Tibial artery (tissue), 4 donors: ENCODE results near the gene PRSS21.

Source experiments
- DNase-seq, 2 donors: peaks; one replicate each; pipeline ENCODE4 v3.0.0-alpha.2; 2019
- H3K27ac ChIP-seq, 2 donors: fragments of 200-600 bp; sonication (generic) in 1 of 2; 1 replicate in 1 of 2; 2 replicates in 1 of 2; pipeline ENCODE4 v1.5.1; 2018 to 2019; ENCODE audit warnings: mild to moderate bottlenecking in 1 of 2
- H3K27me3 ChIP-seq, 2 donors: fragments of 200-600 bp; sonication (generic) in 1 of 2; one replicate each; pipeline versions ENCODE4 v1.5.1 to v1.6.0; 2016 to 2019
- H3K36me3 ChIP-seq, 3 donors: fragments of 200-600 bp; sonication (generic) in 2 of 3; one replicate each; pipeline ENCODE4 v1.5.1; 2016 to 2019; ENCODE audit warnings: mild to moderate bottlenecking in 2 of 3
- H3K4me1 ChIP-seq, 4 donors: fragments of 200-600 bp; sonication (generic) in 2 of 4; 1 replicate in 3 of 4; 2 replicates in 1 of 4; pipeline ENCODE4 v1.5.1; 2016 to 2019
- H3K4me3 ChIP-seq, 2 donors: fragments of 200-600 bp; sonication (generic) in 1 of 2; 1 replicate in 1 of 2; 2 replicates in 1 of 2; pipeline ENCODE4 v1.5.1; 2018 to 2019; ENCODE audit warnings: mild to moderate bottlenecking in 2 of 2
- H3K9me3 ChIP-seq, 3 donors: fragments of 200-600 bp; sonication (generic) in 1 of 3; one replicate each; pipeline ENCODE4 v1.5.1; 2016 to 2019
- intact Hi-C: fragments of 100-400 bp; cut with DNase I; formaldehyde crosslinking; loops from one replicate; pipeline ENCODE4 v1.15.0; 2023; ENCODE audit warnings: low total_unique reads
- TF ChIP-seq, protein P1 (sequence below), 2 experiments: fragments of 200-600 bp in 1 of 2; fragments of 450-650 bp in 1 of 2; IDR thresholded peaks; one replicate each; pipeline ENCODE4 v1.5.1; 2017 to 2019; ENCODE audit warnings: antibody characterized with exemption in 2 of 2, mild to moderate bottlenecking in 1 of 2, moderate library complexity in 1 of 2

The PRSS21 gene

DNA sequence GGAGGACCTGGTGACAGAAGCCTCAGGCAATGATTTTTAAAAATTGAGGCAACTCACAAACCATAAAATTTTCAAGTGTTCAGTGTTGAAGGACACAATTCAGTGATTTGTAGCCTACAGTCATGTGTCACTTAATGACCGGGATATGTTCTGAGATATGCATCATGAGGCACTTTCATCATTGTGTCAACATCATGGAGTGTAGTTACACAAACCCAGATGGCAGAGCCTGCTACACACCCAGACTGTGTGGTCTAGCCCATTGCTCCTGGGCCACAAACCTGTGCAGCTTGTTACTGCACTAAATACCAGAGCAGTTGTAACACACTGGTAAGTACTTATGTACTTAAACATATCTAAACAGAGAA is 17.2 kb upstream of the PRSS21 start:
- TF ChIP-seq, protein P1, sequence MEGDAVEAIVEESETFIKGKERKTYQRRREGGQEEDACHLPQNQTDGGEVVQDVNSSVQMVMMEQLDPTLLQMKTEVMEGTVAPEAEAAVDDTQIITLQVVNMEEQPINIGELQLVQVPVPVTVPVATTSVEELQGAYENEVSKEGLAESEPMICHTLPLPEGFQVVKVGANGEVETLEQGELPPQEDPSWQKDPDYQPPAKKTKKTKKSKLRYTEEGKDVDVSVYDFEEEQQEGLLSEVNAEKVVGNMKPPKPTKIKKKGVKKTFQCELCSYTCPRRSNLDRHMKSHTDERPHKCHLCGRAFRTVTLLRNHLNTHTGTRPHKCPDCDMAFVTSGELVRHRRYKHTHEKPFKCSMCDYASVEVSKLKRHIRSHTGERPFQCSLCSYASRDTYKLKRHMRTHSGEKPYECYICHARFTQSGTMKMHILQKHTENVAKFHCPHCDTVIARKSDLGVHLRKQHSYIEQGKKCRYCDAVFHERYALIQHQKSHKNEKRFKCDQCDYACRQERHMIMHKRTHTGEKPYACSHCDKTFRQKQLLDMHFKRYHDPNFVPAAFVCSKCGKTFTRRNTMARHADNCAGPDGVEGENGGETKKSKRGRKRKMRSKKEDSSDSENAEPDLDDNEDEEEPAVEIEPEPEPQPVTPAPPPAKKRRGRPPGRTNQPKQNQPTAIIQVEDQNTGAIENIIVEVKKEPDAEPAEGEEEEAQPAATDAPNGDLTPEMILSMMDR (IDR thresholded peaks at IDR 0.05), result no peak
- H3K36me3 ChIP-seq, result no peaks in the 10 kb centered on the region
- H3K27me3 ChIP-seq, result peaks cover 0 to 26% of the 10 kb centered on the region in 2 donors
- intact Hi-C loops, result no loop called here
- H3K4me1 ChIP-seq, result no peaks in the 10 kb centered on the region
- no peak for DNase-seq
- H3K27ac ChIP-seq, result no peak overlapping the region
- peaks cover 0 to 14% (median 10%) of the 10 kb centered on the region in 3 donors for H3K9me3 ChIP-seq
- no peak overlapping the region for H3K4me3 ChIP-seq

DNA sequence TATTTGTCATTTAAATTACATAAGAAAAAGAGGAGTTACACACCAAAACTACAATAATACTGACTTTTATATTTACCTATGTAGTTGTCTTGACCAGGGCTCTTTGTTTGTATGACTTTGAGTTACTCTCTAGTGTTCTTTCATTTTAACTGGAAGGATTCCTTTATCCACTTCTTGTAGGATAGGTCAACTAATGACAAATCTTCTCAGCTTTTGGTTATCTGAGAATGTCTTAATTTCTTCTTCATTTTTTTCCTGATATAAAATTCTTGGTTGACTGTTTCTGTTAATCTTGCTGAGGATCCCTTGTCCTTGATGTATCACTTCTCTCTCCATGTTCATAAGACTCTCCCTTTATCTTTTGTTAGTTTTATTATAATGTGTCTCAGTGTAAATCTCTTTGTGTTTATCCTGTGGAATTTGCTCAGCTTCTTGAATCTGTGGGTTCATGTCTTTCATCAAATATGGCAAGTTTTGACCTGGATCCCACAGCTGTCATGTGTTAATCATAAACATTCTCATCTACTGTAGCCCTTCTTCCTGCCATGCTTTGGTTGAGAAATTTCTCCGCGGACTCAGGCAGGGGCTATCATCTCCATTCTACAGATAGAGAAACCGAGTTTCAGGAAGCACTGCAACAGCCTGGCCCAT is 13.4 kb upstream of the PRSS21 start:
- TF ChIP-seq, protein P1 (IDR thresholded peaks at IDR 0.05), result no peak
- Histone ChIP-seq H3K27ac (no peak overlapping the region), H3K27me3 (peaks cover 0 to 44% of the 10 kb centered on the region in 2 donors), H3K9me3 (peaks cover 0 to 18% (median 13%) of the 10 kb centered on the region in 3 donors), H3K4me1 (no peaks in the 10 kb centered on the region), H3K36me3 (no peaks in the 10 kb centered on the region), H3K4me3 (no peak overlapping the region)
- intact Hi-C loops, result no loop called here
- no peak for DNase-seq

DNA sequence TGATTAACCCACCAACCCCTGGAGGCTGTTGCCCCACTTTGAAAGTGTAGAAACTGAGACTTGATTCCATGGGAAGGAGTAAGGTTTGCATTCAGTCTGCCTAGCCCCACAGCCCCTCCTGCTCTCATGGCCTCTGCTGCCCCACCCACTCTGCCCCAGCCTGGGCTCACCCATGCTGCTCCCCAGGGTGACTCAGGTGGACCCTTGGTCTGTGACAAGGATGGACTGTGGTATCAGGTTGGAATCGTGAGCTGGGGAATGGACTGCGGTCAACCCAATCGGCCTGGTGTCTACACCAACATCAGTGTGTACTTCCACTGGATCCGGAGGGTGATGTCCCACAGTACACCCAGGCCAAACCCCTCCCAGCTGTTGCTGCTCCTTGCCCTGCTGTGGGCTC is 12.3 kb upstream of the PRSS21 start:
- DNase-seq, result no peak
- H3K36me3 ChIP-seq, result no peaks in the 10 kb centered on the region
- intact Hi-C loops, result no loop called here

DNA sequence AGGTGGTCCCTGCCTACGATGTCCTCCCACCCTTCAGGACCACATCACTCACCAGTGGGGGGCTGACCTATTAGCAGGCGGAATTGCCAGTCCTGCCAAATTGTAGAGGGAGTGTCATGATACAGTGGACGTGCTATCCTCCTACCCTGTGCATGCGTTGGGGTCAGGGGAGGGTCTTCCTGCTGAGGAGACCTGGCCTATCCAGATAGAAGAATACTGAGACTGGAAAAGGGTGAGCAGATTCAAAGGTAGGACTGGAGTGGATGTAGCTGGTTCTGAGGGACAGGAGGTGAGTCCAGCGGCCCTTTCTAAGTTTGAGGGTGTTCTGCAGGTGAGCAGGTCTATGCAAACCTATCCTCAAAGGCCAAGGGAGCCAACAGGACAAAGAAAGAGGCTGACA is 10.8 kb upstream of the PRSS21 start:
- no peaks in the 10 kb centered on the region for H3K36me3 ChIP-seq
- H3K4me3 ChIP-seq, result no peak overlapping the region
- no peaks in the 10 kb centered on the region for H3K4me1 ChIP-seq
- peaks cover 0 to 46% of the 10 kb centered on the region in 2 donors for H3K27me3 ChIP-seq
- intact Hi-C loops, result no loop called here
- no peak overlapping the region for H3K27ac ChIP-seq
- H3K9me3 ChIP-seq, result peaks cover 0 to 18% (median 13%) of the 10 kb centered on the region in 3 donors
- no peak for DNase-seq
- TF ChIP-seq, protein P1 (IDR thresholded peaks at IDR 0.05), result no peak

More for the DNA sequence above, 12.3 kb upstream of the PRSS21 start:
- peaks cover 0 to 34% of the 10 kb centered on the region in 2 donors for H3K27me3 ChIP-seq
- H3K9me3 ChIP-seq, result peaks cover 0 to 18% (median 13%) of the 10 kb centered on the region in 3 donors
- H3K27ac ChIP-seq, result no peak overlapping the region
- H3K4me3 ChIP-seq, result no peak overlapping the region
- TF ChIP-seq, protein P1 (IDR thresholded peaks at IDR 0.05), result no peak
- H3K4me1 ChIP-seq, result no peaks in the 10 kb centered on the region

DNA sequence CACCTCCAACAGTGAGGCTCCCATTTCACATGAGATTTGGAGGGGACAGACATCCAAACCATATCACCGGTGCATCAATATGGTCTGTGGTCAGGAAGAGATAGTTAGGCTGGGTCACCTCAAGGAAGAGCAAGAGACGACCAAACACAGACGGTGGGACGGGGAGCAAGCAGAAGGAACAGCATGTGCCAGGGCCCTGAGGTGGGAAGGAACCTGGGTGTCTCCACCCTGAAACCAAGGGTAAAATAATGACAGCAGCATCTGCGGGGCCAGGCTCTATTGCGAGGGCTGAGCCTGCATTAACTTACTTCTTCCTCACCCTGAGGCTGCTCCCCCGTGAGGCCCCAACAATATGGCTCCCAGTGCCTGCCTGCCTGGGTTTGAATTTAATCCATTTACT is 8.9 kb upstream of the PRSS21 start:
- no peaks in the 10 kb centered on the region for H3K36me3 ChIP-seq
- intact Hi-C loops, result no loop called here
- H3K27ac ChIP-seq, result no peak overlapping the region
- H3K4me1 ChIP-seq, result peaks cover 0 to 9% (median 0%) of the 10 kb centered on the region in 4 donors
- peaks cover 0 to 57% of the 10 kb centered on the region in 2 donors for H3K27me3 ChIP-seq
- H3K9me3 ChIP-seq, result peaks cover 0 to 18% (median 13%) of the 10 kb centered on the region in 3 donors
- H3K4me3 ChIP-seq, result no peak overlapping the region
- DNase-seq, result no peak
- TF ChIP-seq, protein P1 (IDR thresholded peaks at IDR 0.05), result no peak
